Measurements from ENCODE around the gene LCE1F.

- TF ChIP-seq GATA3 (IDR thresholded peaks at IDR 0.05; ENCODE audit: low read depth, low read length) (no peak), GATA2 (IDR thresholded peaks at IDR 0.05; ENCODE audit: low read depth, low read length) (no peak)
Measured at GRCh38 chr1:152735648-152736047, 39.3 kb upstream of the LCE1F start.
